HepG2 (cell line): ENCODE data around the gene NEURL3. TPM values are rescaled to one million over a fixed set of nuclear protein-coding genes. Genes with fewer than 3 reads are reported as not detected.

Source experiments
- ATAC-seq: fragments of 200-7000 bp; cut with Tn5 transposase; 3 replicates; pipeline ENCODE4 v1.9.1; 2020; ENCODE audit warnings: mild to moderate bottlenecking, moderate library complexity
- BruUV-seq: library from RNA; stranded (reverse); fragments of 400-500 nt; replicated peaks from 2 replicates; lab custom pipeline; 2021; lab: Mats Ljungman, UMichigan
- CTCF ChIA-PET: fragments of 300-600 bp; formaldehyde crosslinking; extraction: SDS; loops from one replicate; lab custom pipeline; 2021; ENCODE audit warnings: low total read pairs, inconsistent platforms, low intra/inter-chr PET ratio; lab: Yijun Ruan, JAX
- POLR2A ChIA-PET: fragments of 350-600 bp; sonication (Branson Sonifier 250); formaldehyde crosslinking; loops from one replicate; lab custom pipeline; 2020; ENCODE audit warnings: antibody characterized with exemption, inconsistent platforms; lab: Yijun Ruan, JAX
- DNase-seq: peaks from one replicate; pipeline ENCODE4 v3.0.0-alpha.2; 2015; ENCODE audit warnings: low spot score
- FAIRE-seq: peaks from 3 replicates; lab custom pipeline; 2011; peaks lifted over from hg19 to GRCh38; lab: Jason Lieb, UNC
- H2AFZ ChIP-seq: one replicate; pipeline ENCODE4 v1.6.1; 2011; ENCODE audit warnings: low read length, inconsistent platforms
- H3K27ac ChIP-seq: fragments of 300-600 bp; 3 replicates; pipeline ENCODE4 v1.8.0; 2011; ENCODE audit warnings: mixed run types, mild to moderate bottlenecking, mixed read lengths, low read length, inconsistent platforms; ENCODE audit not compliant: insufficient read depth; ENCODE audit errors: extremely low read length
- H3K27me3 ChIP-seq, 2 experiments: fragments of 200-600 bp in 1 of 2; 2 replicates in 1 of 2; 3 replicates in 1 of 2; pipeline versions ENCODE4 v1.6.0 to v1.8.0; 2011; ENCODE audit warnings: low read length in 2 of 2, mild to moderate bottlenecking in 2 of 2, moderate library complexity in 2 of 2, inconsistent platforms in 1 of 2; ENCODE audit not compliant: insufficient read depth in 2 of 2, control insufficient read depth in 1 of 2
- H3K36me3 ChIP-seq, 2 experiments: fragments of 200-600 bp in 1 of 2; replicated peaks in 1 of 2; 2 replicates in 1 of 2; 3 replicates in 1 of 2; pipeline versions ENCODE4 v1.5.1 to v1.8.0; 2011; ENCODE audit warnings: low read length in 2 of 2, inconsistent platforms in 1 of 2; ENCODE audit not compliant: insufficient read depth in 2 of 2, control insufficient read depth in 1 of 2
- H3K4me1 ChIP-seq: 2 replicates; pipeline ENCODE4 v1.5.1; 2012; ENCODE audit warnings: low read length, inconsistent platforms; ENCODE audit not compliant: insufficient read depth
- H3K4me2 ChIP-seq: 2 replicates; pipeline ENCODE4 v1.6.0; 2011; ENCODE audit warnings: low read depth, low read length, inconsistent platforms
- H3K4me3 ChIP-seq, 3 experiments: fragments of 200-600 bp in 1 of 3; sonication (generic), shearing (Covaris generic) in 1 of 3; replicated peaks in 1 of 3; 2 replicates each; pipeline ENCODE4 v1.5.1; 2011 to 2016; ENCODE audit warnings: low read length in 3 of 3, inconsistent platforms in 2 of 3, low read depth in 2 of 3, mild to moderate bottlenecking in 2 of 3, control low read depth in 1 of 3, mixed read lengths in 1 of 3; ENCODE audit not compliant: insufficient read depth in 1 of 3
- H3K79me2 ChIP-seq: one replicate; pipeline ENCODE4 v1.6.1; 2011; ENCODE audit warnings: low read length, inconsistent platforms; ENCODE audit not compliant: insufficient read depth
- H3K9ac ChIP-seq: 2 replicates; pipeline ENCODE4 v1.6.0; 2011; ENCODE audit warnings: mild to moderate bottlenecking, low read depth, low read length, inconsistent platforms; ENCODE audit not compliant: insufficient read depth
- H3K9me3 ChIP-seq: 2 replicates; pipeline ENCODE4 v1.5.1; 2012; ENCODE audit warnings: mild to moderate bottlenecking, low read length
- H4K20me1 ChIP-seq: 2 replicates; pipeline ENCODE4 v1.6.0; 2011; ENCODE audit warnings: inconsistent platforms, mild to moderate bottlenecking, low read length, moderate library complexity; ENCODE audit not compliant: insufficient read depth
- IRF1 ChIP-seq: sonication (generic); formaldehyde crosslinking; IDR thresholded peaks from 2 replicates; pipeline ENCODE4 v1.4.0; 2020; ENCODE audit warnings: low read depth, mild to moderate bottlenecking, missing genetic modification reagents
- LCORL ChIP-seq, 2 experiments: fragments of 450-650 bp in 1 of 2; sonication (generic) in 1 of 2; formaldehyde crosslinking in 1 of 2; IDR thresholded peaks; 2 replicates each; pipeline versions ENCODE4 v1.5.0 to v1.6.1; 2017 to 2020; ENCODE audit warnings: antibody characterized with exemption in 1 of 2, missing genetic modification reagents in 1 of 2
- NR2C2 ChIP-seq: sonication (generic); formaldehyde crosslinking; IDR thresholded peaks from 2 replicates; pipeline ENCODE4 v1.4.0; 2020; ENCODE audit warnings: missing genetic modification reagents, mild to moderate bottlenecking, moderate library complexity, borderline replicate concordance
- SAFB2 ChIP-seq: sonication (generic); formaldehyde crosslinking; IDR thresholded peaks from 2 replicates; pipeline ENCODE4 v1.5.1; 2020; ENCODE audit warnings: missing genetic modification reagents, low read depth, mild to moderate bottlenecking, borderline replicate concordance
- SCMH1 ChIP-seq: sonication (generic); formaldehyde crosslinking; IDR thresholded peaks from 2 replicates; pipeline ENCODE4 v1.9.0; 2021; ENCODE audit warnings: missing genetic modification reagents, mild to moderate bottlenecking, borderline replicate concordance
- TFAP4 ChIP-seq: sonication (generic); IDR thresholded peaks from 2 replicates; pipeline ENCODE4 v1.6.1; 2016; ENCODE audit warnings: low read depth, borderline replicate concordance
- XBP1 ChIP-seq: sonication (generic); formaldehyde crosslinking; IDR thresholded peaks from 2 replicates; pipeline ENCODE4 v1.5.0; 2020; ENCODE audit warnings: missing genetic modification reagents
- ZBTB1 ChIP-seq: sonication (generic); formaldehyde crosslinking; IDR thresholded peaks from 2 replicates; pipeline ENCODE4 v1.4.0; 2020; ENCODE audit warnings: missing genetic modification reagents, borderline replicate concordance
- ZNF441 ChIP-seq: sonication (generic); formaldehyde crosslinking; IDR thresholded peaks from 2 replicates; pipeline ENCODE4 v1.7.0; 2021; ENCODE audit warnings: missing genetic modification reagents, borderline replicate concordance
- ZNF501 ChIP-seq: sonication (generic); formaldehyde crosslinking; IDR thresholded peaks from 2 replicates; pipeline ENCODE4 v1.5.1; 2020; ENCODE audit warnings: mild to moderate bottlenecking, moderate library complexity, missing genetic modification reagents
- ZNF569 ChIP-seq: sonication (generic); formaldehyde crosslinking; IDR thresholded peaks from 2 replicates; pipeline ENCODE4 v1.5.0; 2020; ENCODE audit warnings: mild to moderate bottlenecking, missing genetic modification reagents, moderate library complexity, borderline replicate concordance
- WGBS: methylation state at CpG from one replicate; pipeline ENCODE4 v1.1.6; 2017; ENCODE audit warnings: low lambda C conversion rate; 5-methylcytosine and 5-hydroxymethylcytosine counted together
- in situ Hi-C: cut with HindIII; loops from 2 replicates; pipeline ENCODE4 v1.10.0; 2017; ENCODE audit warnings: low pct_unique_long_range_greater_than_20kb; ENCODE audit not compliant: extremely low pct_ligation_motif_present
- intact Hi-C: fragments of 100-400 bp; cut with micrococcal nuclease; formaldehyde crosslinking; loops from one replicate; pipeline ENCODE4 v1.10.0; 2022; ENCODE audit not compliant: unreplicated experiment
- polyA plus RNA-seq, 8 experiments: library from polyadenylated mRNA; depleted of rRNA in 3 of 8; stranded (reverse) in 7 of 8; unstranded in 1 of 8; fragments of >200 nt; fragmentation: Illumina TruSeq in 4 of 8; extraction: Trizol in 4 of 8; gene quantifications; 2 replicates each; pipeline versions ENCODE4 v1.2.1 to v1.2.3, GENCODE V29; 2011 to 2016; ENCODE audit warnings: low read depth in 4 of 8, missing spikeins in 1 of 8, mixed read lengths in 1 of 8; ENCODE audit not compliant: insufficient read depth in 1 of 8
- total RNA-seq, 5 experiments: library from RNA; depleted of rRNA; stranded (reverse); fragments of >200 nt; fragmentation: Illumina TruSeq; extraction: Trizol; gene quantifications; 2 replicates each; pipeline ENCODE4 v1.2.3, GENCODE V29; 2016; ENCODE audit warnings: low read depth in 1 of 5
- TF ChIP-seq, protein P1 (sequence below): sonication (generic); formaldehyde crosslinking; IDR thresholded peaks from 2 replicates; pipeline ENCODE4 v1.4.0; 2020; ENCODE audit warnings: missing genetic modification reagents
- TF ChIP-seq, protein P2 (sequence below): sonication (generic); formaldehyde crosslinking; IDR thresholded peaks from 2 replicates; pipeline ENCODE4 v1.5.0; 2020; ENCODE audit warnings: missing genetic modification reagents
- TF ChIP-seq, protein P3 (sequence below): sonication (generic); formaldehyde crosslinking; IDR thresholded peaks from 2 replicates; pipeline ENCODE4 v1.5.1; 2020; ENCODE audit warnings: mild to moderate bottlenecking, missing genetic modification reagents, moderate library complexity

NEURL3 gene
- total and polyA plus RNA-seq, 2 of the 13 experiments (the other 11 are each of a cell fraction or from before 2014, with no cell fraction given) = 0.16 to 1.2 TPM

DNA sequence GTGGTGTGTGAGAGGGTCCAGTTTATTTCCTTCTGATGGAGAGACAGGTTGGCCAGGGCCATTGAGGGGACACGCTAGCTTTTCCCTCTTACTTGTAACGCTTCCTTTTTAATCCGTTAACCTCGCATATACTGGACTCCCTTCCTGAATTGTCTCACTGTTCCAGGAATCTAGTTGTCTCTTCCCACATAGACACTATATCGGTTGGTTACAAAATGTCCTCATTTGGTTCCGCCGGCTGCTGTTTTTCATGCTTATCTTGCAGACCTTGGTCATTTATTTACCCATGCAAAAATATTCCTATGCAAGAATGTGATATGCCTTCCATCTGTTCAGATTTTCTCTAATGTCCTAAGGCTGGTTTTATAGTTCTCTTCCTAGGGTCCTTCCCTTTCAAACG is 35.0 kb downstream of the NEURL3 start (continued):
- TF ChIP-seq, protein P1, sequence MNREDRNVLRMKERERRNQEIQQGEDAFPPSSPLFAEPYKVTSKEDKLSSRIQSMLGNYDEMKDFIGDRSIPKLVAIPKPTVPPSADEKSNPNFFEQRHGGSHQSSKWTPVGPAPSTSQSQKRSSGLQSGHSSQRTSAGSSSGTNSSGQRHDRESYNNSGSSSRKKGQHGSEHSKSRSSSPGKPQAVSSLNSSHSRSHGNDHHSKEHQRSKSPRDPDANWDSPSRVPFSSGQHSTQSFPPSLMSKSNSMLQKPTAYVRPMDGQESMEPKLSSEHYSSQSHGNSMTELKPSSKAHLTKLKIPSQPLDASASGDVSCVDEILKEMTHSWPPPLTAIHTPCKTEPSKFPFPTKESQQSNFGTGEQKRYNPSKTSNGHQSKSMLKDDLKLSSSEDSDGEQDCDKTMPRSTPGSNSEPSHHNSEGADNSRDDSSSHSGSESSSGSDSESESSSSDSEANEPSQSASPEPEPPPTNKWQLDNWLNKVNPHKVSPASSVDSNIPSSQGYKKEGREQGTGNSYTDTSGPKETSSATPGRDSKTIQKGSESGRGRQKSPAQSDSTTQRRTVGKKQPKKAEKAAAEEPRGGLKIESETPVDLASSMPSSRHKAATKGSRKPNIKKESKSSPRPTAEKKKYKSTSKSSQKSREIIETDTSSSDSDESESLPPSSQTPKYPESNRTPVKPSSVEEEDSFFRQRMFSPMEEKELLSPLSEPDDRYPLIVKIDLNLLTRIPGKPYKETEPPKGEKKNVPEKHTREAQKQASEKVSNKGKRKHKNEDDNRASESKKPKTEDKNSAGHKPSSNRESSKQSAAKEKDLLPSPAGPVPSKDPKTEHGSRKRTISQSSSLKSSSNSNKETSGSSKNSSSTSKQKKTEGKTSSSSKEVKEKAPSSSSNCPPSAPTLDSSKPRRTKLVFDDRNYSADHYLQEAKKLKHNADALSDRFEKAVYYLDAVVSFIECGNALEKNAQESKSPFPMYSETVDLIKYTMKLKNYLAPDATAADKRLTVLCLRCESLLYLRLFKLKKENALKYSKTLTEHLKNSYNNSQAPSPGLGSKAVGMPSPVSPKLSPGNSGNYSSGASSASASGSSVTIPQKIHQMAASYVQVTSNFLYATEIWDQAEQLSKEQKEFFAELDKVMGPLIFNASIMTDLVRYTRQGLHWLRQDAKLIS = no peak
- no peak for TF ChIP-seq TFAP4
- TF ChIP-seq IRF1 (CRISPR knock-in tag) = no peak
- no peak for TF ChIP-seq SCMH1 (CRISPR knock-in tag)

GRCh38 chr2:96468904-96469303 is 36.3 kb downstream of the NEURL3 start:
- DNase-seq = no peak
- FAIRE-seq = no peak
- no peaks in the 10 kb centered on the region for H4K20me1 ChIP-seq
- no peak overlapping the region for H3K27ac ChIP-seq
- H3K9me3 ChIP-seq = no peaks in the 10 kb centered on the region
- CTCF ChIA-PET = no interaction called here
- H3K36me3 ChIP-seq = no peaks in the 10 kb centered on the region
- H3K4me1 ChIP-seq = no peaks in the 10 kb centered on the region
- no peak overlapping the region for H2AFZ ChIP-seq
- intact Hi-C loops = no loop called here
- no peak for ATAC-seq
- H3K27me3 ChIP-seq = peaks cover 0 to 20% of the 10 kb centered on the region in 2 experiments; a peak in 3 of 5 replicates
- BruUV-seq = no TSS peak
- H3K4me3 ChIP-seq = no peak overlapping the region
- H3K9ac ChIP-seq = no peak overlapping the region
- in situ Hi-C loops = no loop called here
- POLR2A ChIA-PET = no interaction called here
- no peaks in the 10 kb centered on the region for H3K79me2 ChIP-seq
- 72% methylated on average over 6 of the region's 6 CpGs for WGBS
- H3K4me2 ChIP-seq = no peak overlapping the region
- TF ChIP-seq ZNF441 = no peak
- TF ChIP-seq NR2C2 (CRISPR knock-in tag) = no peak
- TF ChIP-seq SAFB2 = no peak
- TF ChIP-seq ZNF569 (CRISPR knock-in tag) = no peak
- TF ChIP-seq, protein P2, sequence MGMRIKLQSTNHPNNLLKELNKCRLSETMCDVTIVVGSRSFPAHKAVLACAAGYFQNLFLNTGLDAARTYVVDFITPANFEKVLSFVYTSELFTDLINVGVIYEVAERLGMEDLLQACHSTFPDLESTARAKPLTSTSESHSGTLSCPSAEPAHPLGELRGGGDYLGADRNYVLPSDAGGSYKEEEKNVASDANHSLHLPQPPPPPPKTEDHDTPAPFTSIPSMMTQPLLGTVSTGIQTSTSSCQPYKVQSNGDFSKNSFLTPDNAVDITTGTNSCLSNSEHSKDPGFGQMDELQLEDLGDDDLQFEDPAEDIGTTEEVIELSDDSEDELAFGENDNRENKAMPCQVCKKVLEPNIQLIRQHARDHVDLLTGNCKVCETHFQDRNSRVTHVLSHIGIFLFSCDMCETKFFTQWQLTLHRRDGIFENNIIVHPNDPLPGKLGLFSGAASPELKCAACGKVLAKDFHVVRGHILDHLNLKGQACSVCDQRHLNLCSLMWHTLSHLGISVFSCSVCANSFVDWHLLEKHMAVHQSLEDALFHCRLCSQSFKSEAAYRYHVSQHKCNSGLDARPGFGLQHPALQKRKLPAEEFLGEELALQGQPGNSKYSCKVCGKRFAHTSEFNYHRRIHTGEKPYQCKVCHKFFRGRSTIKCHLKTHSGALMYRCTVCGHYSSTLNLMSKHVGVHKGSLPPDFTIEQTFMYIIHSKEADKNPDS (CRISPR knock-in tag) = no peak
- no peak for TF ChIP-seq XBP1 (CRISPR knock-in tag)
- TF ChIP-seq LCORL (IDR thresholded peaks at IDR 0.05) = no peak
- no peak for TF ChIP-seq LCORL (CRISPR knock-in tag; IDR thresholded peaks at IDR 0.05)
- TF ChIP-seq ZBTB1 = no peak
- no peak for TF ChIP-seq ZNF501
- TF ChIP-seq, protein P3, sequence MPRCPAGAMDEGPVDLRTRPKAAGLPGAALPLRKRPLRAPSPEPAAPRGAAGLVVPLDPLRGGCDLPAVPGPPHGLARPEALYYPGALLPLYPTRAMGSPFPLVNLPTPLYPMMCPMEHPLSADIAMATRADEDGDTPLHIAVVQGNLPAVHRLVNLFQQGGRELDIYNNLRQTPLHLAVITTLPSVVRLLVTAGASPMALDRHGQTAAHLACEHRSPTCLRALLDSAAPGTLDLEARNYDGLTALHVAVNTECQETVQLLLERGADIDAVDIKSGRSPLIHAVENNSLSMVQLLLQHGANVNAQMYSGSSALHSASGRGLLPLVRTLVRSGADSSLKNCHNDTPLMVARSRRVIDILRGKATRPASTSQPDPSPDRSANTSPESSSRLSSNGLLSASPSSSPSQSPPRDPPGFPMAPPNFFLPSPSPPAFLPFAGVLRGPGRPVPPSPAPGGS (CRISPR knock-in tag) = no peak
